ENCODE data around the gene HMCN2. TPM values are rescaled to one million over a fixed set of nuclear protein-coding genes. Genes with fewer than 3 reads are reported as not detected.
"Not testable (repeated sequence)": the region's sequence is repeated elsewhere in the genome, so short reads cannot be mapped to it uniquely, and the experiment has no call there.

HMCN2 gene
- polyA plus RNA-seq, 1 donor = 7.5 TPM

DNA sequence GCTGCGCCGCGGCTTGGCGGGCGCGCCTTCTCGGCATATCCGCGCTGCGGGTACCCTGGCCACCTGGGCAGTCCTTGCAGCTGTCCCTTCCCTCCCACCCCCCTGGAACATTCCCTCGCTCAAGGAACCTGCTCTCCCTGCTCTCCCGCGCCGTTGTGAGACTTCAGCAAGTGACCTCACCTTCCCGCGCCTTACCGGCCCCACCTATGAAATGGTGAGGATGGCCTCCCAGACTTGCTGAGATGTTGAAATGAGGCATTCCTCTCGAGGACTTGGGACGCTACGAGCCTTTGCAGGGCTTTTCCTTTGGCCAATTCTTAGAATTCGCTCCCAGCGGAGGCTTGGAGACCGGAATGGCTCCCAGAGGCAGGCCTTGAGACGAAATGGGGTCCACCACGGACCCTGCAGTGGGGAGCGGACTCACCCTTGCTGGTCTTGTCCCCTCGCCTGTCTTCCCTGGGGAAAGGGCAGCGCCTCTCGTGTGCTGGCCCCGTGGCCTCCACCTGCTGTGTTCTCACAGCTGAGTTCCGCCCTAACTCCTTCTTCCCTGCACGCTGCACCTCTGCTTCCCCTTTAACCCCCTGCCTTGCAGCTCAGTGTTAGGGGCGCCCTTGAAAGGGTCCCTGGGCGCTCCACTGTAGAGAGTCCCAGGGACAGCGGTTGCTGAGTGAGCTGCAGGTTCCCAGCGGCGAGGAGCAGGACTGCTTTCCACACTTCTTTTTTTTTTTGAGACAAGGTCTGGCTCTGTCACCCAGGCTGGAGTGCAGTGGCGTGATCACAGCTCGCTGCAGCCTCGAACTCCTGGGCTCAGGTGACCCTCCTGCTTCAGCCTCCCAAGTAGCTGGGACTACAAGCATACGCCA, 907 bp downstream of the HMCN2 start:
- no peak for DNase-seq

DNA sequence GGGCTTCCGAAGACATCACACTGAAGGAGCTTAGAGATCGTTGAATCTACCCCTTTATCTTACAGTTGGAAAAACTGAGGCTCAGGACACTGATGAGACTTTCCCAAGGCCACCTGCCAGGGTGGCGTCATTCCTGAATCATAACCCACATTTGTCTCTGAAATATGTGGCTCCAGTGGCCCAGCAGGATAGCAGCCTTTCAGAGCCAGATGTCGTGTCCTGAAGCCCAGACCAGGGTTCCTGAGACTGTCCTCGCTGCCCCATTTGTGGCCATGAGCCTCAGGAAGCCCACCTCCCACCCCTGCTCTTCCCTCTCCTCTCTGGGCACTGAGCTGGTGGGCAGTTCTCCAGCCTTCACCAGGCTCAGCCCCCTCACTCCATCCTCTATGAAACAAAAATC, 2.4 kb downstream of the HMCN2 start:
- no peak for DNase-seq

DNA sequence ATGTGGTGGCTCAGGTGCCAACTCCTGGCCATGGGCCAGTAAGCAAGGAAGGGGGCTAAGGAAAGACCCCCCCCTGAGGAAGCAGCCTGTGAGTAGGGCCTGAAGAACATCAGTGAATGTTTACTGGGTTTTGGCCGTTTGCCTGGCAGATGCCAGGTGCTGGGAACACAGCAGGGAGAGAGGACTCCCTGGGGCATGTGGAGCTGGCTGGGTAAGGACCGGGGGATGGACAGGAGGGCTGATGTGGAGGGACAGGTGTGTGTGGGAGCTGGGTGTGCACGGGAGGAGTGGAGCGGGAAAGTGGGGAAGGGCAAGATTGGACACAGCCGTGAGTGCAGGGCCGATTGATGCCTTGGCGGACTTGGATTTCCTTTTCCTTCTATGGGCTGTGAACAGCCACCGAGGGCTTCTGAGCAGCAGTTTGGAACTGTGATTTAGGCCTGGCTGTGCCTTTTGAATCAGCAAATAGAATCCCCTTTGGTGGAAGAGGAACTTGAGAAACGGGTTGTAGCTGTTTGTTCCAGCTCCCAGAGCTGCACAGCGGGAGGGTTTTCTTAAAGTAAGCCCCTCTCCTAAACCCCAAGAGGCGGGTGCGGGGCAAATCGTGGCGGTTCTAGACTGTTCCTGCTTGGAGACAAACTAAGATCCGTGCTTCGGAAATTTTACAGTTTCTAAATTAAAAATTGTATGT, 3.1 kb downstream of the HMCN2 start:
- no peak for DNase-seq

DNA sequence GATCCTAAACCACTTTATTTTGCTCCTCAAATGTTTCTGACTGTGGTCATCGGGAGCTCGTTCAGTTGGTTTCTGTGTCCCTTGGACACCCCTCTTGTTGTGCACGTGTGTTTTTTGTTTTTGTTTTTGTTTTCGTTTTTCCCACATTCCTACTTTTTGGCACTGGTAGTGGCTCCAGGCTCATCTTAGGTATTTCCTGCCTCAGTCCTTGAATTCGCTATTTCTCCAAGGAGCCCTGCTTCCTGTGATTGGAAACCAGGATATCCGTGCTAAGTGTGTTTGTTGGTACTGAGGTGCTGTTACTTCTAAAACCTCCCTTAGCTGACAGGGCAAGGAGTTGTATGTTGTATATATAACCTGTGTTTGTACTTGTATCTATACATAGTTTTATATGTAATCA, 5.9 kb downstream of the HMCN2 start:
- no peak for DNase-seq

DNA sequence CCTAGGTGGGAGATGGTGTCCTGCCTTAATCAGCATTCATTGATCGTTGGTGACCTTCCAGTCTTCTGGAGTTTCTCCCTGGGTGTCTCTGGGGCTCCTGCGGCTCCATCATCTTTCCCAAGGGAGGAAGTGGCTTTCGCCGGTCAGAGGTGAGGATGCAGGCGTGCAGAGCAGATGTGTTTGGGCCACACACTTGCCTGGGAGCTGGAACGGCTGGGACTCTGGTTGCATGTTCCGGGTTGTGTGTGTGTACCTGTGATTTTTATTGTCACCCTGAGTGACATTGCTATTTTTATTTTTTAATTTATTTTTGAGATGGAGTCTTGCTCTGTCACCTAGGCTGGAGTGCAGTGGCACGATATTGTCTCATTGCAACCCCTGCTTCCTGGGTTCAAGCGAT, 9.6 kb downstream of the HMCN2 start:
- DNase-seq = no peak

DNA sequence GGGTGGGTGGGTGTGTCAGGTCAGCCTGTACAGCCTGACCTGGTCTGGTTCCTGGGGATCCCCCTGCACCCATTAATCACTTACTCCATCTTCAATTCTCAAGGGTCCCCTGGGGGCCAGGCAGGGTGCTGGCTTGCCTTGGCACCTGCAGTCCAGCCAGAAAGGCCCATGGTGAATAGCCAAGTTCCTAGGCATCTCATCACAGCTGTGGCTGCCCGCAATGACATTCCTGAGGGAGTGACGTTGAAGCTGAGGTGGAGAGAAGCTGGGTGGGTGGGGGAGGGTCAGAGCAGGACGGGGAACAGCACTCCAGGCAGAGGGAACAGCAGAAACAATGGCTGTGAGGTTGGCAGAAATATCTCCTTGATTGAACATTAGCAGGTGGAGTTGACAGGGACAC, 10.6 kb downstream of the HMCN2 start:
- no peak for DNase-seq

DNA sequence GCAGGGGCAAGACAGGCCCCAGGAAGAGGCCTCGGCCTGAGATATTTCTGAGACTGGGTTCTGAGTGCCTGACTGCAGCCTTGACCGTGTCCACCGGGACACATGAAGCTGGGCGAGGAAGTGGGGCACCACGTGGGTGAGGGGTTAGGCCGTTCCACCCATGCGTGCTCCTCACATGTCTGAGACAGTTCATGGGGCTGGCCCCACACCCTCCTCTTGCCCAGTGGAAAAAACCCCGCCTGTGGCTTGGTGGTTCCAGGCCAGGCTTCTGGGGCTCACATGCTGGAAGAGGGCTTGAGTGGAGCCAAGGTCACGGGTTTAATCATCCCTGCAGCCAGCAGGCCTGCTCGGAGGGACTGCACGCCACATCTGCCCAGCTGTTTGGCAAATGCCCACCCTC, 11.4 kb downstream of the HMCN2 start:
- no peak for DNase-seq

DNA sequence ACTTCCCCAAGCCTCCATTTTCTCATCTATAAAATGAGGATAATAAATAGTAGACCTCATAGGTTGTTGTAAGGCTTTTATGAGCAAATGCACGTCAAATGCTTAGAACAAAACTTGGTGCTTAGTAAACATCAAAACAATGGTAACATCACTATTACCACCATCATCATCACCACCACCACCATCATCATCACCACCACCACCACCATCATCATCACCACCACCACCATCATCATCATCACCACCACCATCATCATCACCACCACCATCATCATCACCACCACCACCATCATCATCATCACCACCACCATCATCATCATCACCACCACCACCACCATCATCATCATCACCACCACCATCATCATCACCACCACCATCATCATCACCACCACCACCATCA, 12.0 kb downstream of the HMCN2 start:
- DNase-seq = not testable (repeated sequence)

DNA sequence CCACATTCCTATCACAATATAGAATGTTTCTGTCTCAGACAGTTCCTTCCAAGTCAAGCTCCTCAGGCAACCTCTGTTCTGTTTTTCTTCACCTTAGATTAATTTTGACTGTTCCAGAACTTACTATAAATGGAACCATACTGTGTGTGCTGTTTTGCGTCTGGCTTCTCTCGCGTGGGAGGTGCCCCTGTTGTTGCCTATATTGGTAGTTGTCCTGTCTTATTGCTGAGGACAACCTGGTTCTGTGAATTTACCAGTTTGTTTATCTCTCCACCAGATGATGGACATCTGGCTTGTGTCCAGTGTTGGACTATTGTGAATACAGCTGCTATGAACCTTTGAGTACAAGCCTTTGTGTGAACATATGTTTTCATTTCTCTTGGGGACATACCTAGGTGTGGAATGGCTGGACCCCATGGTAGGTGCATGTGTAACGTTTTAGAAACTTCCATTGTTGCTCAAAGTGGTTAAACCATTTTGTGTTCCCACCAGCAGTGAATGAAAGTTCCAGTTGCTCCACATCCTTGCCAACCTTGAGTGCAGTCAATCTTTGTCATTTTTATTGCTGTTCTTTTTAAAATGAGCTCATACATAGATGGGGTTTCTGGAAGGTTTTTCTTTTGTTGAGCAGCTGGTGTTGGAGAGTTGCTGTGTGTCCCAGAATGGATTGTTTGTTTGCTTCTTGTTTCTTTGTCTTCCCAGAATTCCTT, 18.1 kb downstream of the HMCN2 start:
- DNase-seq = no peak

DNA sequence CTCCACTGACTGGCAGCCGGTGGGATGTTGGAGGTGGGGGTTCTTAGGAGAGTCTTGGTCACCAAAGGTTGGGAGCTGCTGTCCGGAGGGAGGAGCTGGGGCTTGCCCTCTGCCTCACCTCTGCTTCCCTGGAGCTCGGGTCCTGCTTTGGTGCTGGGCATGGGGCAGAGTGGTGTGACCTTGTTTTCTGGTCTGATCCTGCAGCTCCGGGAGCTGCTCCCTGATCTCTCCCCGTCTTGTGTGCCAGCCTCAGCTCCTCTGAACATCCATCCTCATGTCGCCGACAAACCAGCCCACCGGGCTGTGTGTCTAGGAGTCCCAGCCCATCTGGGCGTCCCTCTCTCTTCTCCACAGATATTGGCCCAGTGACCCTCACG, 18.7 kb downstream of the HMCN2 start:
- DNase-seq = no peak

DNA sequence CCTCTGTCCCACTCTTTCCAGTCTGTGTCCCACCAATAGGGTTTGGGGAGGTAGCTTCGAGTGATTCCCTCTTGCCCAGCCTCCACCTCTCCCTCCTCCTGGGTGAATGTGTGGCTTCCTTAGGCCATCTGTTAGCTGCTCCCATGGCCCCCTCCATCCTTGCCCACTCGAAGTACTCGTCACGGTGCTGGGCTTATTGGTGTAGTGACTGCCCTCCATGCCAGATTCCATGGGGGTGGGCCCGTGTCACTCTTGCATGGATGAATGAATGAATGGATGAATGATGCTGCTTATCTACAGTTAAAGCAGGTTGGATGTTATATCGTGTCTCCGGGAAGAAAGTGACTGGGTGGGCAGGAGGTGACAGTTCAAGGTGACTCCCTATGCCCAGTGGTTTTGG, 19.1 kb downstream of the HMCN2 start:
- DNase-seq = no peak

DNA sequence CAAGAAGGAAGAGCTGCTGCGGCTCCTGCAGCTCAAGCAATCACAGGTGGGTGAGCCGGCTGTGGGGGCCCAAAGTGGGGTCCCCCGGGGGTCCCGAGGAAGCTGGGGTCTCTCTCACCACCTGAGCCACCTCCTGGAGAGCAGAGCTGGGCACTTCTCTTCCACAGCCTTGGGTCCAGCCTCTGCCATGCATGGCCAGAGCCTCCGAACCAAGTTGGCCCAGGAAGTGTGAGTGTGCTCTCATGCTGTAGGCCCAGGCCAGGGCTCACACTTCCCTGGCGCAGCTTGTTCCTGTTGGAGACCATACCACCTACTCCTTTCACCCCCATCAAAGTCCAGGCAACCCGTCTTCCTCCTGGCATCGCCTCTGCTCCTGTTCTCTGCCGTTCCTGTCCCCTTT, 19.7 kb downstream of the HMCN2 start:
- no peak for DNase-seq

DNA sequence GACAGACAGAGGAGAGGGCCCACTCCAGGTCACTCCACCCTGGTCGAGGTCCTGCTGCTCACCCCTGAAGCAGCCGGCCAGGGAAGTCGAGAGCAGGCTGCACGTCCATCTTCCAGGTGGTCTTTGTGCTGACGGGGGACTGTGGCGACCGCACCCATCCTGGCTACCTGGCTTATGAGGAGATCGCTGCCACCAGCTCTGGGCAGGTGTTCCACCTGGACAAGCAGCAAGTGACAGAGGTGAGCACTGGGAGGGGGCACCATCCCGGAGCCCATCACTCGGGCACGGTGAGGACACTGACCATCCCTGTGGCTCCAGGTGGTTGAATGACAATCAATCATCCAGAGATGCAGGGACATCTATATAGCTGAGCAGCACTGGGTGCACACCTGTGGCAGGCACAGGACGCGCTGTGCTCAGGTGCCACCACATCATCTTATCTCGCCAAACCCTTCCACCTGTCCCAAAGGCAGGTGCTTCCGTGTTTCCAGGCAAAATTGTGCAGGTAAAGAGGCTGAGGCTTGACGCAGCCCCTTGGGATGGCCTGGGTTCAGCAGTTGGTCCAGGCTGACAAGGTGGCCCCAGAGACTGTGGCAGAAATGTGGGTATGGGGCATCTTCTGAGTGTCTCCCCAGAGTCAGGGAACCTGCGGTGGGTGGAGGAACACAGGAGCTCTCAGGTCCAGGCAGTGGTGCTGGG, 20.7 kb downstream of the HMCN2 start:
- DNase-seq = no peak

DNA sequence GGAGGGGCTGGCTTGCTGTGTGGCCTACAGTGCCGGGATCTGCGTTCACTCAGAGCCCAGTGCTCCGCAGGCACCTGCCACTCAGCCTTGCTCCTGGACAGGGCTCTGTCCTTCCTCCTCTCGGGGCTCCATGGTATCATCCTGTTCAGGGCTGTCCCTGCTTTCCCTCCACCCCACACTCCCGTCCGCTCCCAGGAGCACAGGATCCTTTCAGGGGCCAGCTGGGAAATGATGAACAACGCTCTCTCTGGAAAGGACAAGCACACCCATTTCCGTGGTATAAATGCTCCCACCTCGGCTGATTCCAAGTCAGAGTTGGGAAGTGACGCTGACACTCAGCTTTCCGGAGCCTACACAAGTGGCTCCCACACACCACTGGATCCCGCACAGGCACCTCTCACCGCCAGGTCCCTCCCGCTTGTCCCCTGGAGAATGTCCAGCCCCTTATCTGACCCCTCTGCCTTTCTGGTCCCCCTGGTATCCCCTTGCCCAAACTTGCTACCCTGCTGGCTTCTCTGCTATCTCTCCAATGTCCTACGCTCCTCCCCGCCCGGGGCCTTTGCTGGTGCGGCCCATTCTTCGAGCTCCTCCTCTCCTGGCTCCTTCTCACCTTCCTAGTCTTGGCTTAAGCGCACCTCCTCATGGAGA, 21.3 kb downstream of the HMCN2 start:
- no peak for DNase-seq

DNA sequence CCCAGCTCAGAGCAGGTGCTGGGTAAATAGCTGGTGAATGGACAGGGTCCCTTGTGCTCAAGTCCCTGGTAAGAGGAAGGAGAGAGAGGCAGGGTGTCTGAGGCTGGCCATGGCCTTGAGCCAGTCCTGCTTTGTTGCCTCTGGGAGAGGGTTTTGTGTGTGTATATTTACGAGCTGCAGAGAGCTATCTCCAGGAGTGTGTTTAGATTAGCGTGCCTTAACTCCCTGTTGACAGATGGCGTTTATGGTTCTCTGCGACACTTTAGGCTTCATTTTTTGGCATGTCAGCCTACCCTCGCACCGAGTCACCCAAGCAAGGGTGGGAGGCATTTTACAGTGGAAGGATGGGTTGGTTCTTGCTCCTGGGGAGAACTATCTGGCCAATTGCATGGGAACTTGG, 22.2 kb downstream of the HMCN2 start:
- DNase-seq = no peak

DNA sequence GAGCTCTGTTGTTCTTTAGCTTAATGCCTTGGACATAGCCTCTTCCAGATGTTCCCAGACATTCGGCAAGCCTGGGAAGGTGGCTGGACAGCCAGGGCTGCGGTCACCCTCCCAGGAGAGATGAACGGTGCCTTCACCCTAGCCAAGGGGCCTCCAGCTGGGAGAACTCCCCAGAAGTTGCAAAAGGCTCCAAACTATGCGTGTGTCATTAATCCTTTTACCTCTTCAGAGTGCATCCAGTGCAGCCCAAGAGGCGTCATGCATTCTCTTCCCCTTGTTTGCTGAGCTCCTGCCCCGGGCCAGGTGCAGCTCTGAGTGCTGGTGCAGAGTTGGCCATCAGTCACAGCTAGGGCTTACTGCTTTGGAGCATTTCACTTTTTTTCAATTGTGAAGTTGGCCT, 22.8 kb downstream of the HMCN2 start:
- DNase-seq = no peak

DNA sequence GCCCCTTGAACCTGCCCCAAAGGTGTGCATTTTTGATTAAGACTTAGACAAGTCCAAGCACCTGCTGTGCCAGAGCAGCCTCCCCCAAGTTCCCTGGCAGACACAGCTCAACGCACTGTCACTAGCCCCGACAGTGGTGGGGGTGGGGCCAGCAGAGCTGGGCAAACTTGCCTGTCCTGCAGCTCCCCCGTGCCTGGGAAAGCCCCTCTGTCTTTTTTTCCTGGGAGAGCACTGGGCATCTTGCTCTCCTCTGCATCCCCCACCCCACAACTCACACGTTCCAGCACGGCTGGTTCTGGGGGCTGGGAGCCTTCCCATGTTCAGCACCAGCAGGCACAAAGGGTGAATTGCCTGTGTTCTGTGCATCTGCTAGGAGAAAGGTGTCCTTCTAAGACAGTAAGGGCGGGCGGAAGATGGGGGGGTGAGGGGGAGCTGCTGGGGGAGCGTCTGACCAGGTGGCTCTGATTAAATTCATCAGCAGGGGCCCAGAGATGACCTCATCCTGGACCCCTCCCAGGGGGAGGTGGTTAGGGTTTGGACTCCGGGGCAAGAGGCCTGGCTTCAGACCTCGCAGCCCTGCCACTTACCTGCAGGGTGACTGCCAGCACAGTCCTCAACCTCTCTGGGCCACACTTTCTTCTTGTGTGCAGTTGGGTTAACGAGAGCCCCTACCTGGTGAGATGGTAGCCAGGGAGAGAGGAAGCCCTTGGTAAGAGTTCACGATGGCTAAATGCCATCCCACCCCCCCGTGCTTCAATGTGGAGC, 23.5 kb downstream of the HMCN2 start:
- no peak for DNase-seq

DNA sequence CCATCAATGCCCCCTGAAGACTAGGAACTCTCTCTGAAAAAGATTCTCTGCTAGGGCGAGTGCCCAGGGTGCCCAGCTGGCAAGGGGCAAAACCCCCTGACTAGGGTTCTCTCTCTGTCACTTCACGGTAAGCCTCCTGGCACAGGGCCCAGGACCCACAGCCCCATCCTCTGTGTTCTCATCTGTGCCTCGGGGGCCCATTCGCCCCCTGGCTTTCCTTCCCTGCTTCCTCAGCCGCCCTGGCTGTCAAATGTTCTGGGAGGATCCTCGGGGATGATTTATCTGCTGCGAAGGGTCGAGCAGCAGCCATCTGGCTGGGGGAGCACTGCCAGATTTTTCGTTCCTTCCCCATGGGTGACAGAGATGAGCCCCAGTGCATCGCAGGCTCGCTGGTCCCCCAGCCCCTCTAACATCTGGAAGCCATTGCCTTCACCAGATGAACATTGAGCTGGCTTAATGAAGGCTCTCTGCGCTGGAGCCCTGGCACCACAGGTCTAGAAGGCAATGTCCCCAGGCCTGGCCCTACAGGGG, 24.2 kb downstream of the HMCN2 start:
- DNase-seq = peak; percentile 75

DNA sequence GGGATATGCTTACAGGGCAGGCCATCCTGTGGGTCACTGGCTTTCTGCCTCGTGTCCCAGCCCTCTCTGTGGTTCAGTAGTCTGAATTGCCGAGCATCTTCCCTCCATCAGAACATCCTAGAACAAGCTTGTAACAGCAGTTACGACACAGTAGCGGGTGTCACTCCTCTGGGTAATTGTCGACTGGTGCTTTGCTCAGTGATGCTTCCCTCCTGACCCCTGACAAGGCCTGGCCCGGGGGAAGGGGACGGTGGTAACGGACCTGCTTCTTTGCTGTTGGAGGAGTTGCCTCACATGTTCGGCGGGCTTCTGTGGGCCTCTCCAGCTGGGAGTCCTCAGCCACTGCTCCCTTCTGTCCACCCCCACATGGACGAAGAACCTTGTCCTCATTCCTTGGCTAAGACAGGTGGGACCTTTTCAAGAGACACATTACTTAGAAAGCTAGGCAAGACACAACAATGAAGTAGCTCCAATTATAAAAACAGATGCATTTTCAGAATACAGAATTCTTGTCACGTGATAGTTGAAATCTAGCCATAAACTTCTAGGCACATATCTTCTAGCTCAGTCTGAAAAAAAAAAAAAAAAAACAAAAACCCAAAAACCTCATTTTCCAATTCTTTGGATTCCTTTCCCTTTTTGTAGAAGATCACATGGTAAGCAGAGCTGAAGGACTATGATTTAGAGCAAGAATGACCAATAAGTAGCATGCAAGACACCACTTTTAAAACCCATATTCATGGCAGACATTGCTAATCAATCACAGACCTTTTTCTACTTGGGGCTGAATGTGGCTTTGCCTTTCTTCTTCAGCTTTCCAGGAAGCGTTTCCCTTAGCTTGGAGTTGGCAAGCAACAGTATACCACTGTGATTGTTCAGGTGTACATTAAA, 25.0 kb downstream of the HMCN2 start:
- DNase-seq = peak; percentile 51

DNA sequence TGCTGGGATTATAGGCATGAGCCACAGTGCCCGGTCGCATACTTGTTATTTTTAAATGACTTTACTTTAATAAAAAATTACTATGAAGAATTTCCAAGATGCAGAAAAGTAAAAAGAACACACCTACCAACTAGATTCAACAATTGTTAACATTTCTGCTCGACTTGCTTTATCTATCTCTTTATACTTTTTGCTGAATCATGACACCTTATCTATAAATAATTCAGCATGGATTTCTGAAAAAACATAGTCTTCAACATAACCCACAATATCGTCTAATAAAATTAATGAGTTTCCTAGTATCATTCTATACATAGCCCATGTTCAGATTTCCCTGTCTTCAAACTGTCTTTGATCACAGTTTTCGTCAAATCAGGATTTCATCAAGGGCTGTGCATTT, 25.9 kb downstream of the HMCN2 start:
- DNase-seq = no peak

Data from hindlimb muscle (tissue), 1 donor.